NCI-H1417 (cell line): Measurements from ENCODE around the gene FHAD1.

ENCODE experiments used
- DNase-seq, 3 experiments: peaks; one replicate each; lab custom pipeline; 2025; lab: John Stamatoyannopoulos, UW

Gene FHAD1

DNA sequence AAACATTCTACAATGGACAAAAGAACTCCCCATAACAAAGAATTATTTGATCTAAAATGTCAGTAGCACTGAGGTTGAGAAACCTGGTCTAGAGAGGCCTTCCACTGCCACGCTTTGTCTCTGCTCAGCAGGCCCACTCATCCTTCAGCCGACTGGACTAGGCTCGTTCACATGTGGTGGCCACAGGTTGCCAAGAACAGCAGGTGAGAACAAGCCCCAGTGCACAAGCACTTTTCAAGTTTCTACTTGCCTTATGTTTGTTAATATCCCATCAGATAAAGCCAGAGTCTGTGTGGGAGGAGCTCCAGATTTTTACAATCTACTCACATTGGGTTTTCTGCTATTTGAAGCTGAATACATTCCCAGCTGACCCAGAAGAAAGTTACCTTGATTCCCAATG lies 153.6 kb downstream of the FHAD1 start:
- peak; percentile 16 to 74 (median 44) for DNase-seq

DNA sequence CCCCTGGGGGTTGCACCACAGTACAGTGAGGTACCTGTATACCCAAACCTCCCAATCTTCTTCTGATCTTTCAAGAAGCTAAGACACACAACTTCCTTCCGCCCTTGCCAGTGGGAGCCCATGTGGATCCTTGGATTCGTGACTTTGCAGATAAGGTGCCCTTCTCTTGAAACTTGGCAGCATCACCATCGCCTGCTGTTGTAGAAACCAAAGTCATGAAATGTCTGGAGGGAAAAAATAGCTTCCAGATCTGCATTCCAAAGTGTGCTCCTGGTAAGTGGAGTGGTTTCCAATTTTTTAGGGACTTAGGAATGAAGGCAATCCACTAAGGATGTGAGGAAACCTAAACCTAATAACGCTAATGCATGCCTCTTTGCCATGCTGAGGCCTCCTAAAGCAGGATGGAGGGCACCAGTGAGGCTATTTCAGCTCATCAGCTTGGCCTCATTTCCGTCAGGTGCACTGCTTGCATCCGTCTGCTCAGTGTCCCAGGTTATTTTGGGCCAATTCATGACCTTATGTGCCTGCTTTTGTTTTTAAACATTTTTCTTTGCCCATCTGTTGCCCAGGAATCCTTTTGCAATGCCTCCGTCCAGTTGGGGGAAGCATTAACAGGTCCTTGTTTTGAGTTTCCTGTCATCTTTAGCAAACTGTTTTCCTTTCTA lies 154.5 kb downstream of the FHAD1 start:
- DNase-seq, result no peak

DNA sequence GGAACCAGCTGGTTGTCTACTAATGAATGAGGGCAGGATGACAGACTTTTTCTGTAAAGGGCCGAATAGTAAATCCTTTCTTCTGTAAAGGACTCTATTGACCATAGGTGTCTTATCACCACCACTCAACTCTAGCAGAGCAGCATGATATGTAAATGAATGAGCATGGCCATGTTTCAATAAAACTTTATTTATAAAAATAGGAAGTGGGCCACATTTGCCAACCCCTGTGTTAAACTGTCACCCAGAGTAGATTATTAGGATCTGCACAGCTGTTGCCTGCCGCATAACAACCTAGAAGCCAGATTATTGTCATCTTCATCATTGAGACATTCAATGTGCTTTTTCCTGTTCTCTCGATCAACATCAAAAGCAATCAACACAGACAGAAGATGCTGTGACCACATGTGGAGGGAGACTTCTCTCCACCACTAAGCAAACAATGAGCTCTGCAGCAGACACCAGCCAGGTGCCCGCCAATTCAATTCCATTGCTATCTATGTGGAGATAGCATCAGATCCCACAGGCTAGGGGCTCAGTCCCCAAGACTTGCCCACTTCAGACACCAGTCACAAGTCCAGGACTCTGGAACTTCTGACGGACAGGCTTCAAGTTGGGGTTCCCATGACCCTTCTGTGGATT lies 155.9 kb downstream of the FHAD1 start:
- no peak for DNase-seq

DNA sequence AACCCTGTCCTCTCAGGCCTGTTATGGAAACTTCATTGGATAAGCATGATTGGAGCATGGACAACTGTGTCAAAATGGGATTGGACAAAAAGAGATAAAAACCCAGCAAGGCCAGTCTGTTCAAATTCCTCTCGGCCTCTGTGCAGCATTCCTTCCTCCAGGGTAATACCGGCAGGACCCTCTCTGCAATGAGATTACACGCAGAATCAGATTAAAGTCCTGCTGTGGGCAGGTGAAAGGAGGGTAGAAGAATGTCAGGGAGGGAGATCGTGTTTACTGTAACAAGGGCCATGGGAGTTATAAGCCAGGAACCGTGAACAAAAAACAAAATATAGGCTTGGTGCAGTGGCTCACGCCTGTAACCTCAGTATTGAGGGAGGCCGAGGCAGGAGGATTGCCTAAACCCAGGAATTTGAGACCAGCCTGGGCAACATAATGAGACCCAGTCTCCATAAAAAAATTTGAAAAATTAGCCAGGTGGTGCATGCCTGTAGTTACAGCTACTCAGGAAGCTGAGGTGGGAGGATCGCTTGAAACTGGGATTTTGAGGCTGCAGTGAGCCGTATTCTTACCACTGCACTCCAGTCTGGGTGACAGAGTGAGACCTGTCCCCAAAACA lies 157.0 kb downstream of the FHAD1 start:
- no peak for DNase-seq

DNA sequence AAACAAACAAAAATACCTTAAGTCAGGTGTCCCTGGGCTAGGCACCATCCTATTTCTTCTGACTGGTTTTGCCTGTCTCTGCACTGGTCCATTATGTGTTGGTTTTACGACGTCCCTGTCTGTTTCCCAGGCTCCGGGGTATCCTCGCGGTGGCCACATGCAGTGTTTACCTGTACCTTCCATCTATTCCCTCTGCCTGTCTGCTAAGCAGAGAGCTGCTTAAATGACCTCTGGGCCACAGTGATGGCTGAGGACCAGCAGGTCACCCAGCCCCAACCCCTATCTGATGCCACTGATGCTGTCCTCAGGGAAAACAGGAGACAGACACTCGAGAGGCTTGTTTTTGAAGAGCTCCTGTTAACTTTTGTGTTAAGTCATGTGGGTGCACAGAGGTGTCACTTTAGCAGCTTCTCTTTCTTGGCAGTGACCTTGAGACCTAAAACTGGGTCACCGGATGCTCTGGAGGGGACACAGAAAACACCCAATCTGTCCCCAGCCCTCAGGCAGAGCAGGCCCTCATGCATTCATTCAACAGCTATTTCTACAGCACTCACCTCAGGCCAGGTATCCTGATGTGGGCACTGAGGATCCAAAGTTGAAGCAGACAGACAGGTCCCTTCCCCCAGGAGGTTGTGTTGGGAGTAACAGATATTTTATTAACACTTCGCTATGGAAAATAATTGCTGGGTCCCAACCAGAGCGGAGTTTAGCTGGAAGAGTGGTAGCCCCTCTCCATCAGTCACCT lies 158.3 kb downstream of the FHAD1 start:
- DNase-seq, result no peak

DNA sequence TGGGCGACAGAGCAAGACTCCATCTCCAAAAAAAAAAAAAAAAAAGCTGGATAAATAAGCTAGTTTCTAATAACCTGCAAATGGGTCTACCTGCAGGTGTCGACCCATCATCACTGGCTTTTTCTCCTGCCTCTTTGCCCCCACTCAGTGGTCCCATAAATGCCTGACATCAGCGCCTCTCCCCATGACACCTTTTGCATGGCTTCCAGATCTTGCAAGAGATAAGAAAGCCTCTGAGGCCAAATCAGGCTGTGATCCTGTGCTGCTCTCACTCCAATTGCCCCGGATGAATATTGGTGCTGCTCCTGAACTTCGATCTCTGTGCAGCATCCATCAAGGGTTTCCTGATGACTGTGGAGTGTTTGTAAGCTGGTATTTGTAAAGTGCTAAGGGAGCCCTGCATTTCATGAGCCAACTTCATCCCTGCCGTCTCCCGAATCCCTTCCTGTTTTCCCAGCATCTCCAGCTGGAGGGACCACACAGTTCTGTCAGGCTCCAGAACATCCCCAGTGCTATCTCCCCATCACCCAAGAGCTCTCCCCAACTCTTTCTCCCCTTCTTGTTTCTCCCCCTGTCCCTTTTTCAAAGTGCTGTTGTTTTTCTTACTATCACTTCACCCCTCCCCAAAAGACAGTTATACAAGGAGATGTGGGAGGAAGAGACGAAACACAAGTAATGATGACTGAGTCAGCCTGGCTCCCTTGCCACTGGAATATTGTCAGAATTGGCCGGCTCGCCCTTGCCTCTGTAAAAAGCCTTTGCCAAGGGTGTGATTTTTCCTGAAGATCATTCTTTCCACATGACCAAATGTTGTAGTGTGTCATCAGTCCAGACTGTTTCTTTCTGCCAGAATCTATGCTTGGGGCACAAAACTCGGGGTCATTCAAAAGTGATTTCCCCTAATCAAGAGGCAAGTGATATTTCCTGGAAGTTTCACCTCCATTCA lies 159.9 kb downstream of the FHAD1 start:
- no peak for DNase-seq

DNA sequence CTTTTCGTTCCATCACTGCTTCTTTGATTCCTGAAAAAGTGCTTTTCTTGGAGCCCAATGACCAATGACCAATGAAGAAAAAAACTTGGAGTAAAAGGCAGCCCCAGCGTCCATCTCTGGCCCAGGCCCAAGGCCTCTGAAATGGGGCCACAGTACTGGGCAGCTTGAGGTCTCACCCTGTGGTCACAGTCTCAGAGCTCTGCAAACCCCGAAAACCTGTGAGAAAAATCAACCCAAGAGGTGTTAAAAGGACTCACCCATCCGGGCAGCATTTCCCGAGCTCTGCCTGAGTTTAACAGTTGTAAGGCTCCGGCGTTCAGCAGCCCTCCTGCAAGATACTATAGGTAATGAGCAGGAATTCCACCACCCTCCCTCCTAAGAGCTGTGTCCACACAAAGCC lies 160.6 kb downstream of the FHAD1 start:
- no peak for DNase-seq

DNA sequence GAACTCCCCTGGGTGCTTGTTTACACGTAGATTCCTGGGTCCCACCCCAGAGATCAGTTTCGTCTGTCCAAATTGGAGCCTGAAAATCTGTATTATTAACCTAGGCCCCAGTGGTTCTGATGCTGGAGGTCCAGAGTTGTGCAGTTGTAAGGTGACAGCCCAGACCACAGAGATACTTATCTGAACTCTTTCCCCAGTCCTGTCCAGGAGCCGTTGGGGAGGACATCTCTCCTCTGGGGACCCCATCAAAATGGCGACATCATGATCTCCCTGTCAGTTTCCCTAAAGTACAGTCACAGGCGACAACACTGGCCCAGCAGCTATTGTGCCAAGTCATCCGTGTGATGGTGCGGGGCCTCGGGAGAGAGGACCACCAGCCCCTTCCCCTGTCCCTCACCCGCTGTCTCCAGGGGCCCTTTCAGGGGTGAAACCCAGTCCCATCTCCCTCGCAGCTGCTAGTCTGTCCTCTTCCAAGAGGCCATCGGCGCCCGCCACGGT lies 161.9 kb downstream of the FHAD1 start:
- DNase-seq, result peak in 1 of 3 experiments; percentile 53

DNA sequence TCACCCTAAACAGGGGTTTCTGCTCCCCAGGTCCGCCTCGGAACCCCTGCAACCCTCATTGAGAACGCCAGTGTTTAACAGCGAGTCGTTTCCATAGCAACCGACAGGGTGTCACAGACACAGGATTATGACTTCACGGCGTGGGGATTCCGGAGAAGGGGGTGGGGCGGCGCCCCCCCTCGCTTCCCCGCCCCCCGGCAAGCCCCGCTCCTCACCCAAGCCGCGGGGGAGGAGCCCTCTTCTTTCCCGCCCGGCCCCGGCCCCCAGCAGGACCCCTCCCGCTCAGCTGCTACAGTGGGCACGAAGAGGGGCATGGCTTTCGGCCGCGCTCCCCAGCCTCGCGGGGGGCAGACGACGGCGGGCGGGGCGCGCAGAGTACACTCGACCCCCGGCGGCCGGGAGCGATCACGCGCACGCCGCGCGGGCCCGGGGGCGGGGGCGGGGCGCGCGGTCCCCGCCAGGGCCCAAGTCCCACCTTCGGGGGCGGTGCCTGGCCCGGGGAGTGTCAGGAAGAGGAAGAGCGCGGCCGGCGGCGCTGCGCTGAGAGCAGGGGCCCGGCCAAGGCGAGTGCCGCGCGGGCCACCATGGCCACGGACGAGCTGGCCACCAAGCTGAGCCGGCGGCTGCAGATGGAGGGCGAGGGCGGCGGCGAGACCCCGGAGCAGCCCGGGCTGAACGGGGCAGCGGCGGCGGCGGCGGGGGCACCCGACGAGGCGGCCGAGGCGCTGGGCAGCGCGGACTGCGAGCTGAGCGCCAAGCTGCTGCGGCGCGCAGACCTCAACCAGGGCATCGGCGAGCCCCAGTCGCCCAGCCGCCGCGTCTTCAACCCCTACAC lies 162.6 kb downstream of the FHAD1 start, which contains the start of gene EFHD2:
Gene EFHD2, plus strand, starts transcription at position 501 of the 835 bp plus-strand sequence. Its CDS starts 84 bp downstream, at position 585.
- DNase-seq, result peak; percentile 83 to 95 (median 93)

DNA sequence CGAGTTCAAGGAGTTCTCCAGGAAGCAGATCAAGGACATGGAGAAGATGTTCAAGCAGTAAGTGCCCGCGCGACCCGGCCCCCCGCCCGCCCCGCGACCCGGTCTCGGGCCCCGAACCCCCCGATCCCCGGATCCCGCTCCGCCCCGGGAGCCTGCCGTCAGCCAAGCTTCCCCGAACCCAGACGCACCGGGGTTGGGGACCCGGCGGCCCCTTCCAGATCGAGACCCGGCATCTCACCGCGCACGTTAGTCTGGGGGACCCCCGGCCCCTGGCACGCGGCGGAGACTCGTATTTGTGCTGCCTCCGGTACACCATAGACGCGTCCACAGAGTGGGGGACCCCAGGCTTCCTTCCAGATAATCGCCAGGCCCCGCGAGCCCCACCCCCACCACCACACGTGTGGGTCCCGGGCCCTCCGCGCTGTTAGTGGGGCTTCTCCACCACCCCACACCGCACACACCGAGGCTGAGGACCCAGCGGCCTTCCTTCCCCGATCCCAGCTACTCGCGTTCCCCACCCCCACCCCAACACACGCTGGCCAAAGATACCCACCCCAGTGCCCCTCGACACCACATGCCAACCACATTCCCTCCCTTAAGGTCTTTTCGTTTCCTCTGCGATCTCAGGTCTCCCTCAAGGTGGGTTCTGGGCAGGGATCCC lies 163.3 kb downstream of the FHAD1 start:
- DNase-seq, result peak in 2 of 3 experiments; percentile 27 to 46

DNA sequence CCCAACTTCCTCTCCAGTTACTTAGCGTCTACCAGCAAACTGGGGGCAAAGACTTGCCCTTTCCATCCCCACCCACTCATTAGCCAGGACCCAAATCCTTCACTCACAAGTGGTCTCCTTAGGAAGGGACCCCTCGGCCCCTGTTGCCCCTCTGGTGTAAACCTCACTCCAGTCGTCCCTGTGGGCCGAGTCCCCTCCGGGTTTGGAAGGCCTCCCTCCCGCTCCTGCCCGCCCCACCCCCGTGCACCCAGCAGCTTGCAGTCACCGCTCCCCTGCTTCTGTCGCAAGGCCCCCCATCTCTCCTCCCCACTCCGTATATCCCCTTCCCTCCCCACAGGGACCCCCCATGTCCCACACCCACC lies 163.8 kb downstream of the FHAD1 start:
- no peak for DNase-seq

DNA sequence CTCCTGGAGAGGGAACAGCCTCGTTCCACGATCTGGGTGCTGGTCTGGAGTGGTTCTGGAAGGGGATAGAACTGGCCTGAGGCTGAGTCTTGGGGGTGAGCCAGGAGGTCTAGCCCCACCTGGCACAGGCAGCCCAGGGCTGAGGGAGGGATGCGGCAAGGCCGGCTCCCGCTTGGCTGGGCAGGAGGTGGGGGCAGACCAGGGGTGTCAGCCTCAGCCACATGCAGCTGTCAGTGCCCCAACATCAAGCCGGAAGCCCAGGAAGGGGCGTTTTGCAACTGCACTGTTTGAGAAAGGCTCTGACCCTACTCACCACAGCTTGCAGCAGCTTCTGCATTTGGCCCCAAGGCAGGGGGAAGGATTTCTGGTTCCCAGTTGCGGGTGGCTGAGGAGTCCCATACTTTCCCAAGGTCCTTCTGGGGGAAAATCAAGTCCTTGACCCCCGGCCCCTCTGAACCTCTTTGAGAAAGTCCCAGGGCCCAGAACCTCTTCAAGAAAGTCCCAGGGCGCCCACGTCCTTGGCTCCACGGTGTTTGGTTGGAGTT lies 164.6 kb downstream of the FHAD1 start:
- DNase-seq, result no peak

DNA sequence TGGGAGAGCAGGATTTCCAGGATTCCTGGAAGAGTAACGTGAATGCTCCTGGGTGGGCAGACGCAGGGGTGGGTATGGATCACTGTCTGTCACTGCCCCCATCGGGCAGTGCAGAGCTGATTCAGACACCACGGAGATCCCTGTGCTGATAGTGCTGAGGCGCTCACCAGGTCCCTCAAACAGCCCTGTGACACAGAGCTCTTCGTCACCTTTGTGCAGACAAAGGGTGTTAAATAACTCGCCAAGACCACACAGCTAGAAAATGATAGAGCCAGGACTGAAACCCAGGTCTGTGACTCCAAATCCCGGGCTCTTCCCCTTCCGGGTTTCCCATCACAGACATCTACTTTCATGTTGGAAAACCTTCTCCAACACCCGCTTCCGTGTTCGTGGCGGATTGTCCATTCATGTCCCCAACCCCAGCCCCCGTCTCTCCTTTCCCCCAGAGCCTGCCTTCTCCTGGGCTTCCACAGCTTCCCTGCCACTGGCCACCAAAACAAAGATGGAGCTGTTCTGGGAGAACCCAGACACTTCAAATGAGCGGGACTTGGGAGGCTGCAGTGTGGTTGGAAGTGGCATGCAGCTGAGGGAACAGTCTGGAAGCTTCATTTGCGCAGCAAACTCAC lies 165.3 kb downstream of the FHAD1 start:
- DNase-seq, result no peak

DNA sequence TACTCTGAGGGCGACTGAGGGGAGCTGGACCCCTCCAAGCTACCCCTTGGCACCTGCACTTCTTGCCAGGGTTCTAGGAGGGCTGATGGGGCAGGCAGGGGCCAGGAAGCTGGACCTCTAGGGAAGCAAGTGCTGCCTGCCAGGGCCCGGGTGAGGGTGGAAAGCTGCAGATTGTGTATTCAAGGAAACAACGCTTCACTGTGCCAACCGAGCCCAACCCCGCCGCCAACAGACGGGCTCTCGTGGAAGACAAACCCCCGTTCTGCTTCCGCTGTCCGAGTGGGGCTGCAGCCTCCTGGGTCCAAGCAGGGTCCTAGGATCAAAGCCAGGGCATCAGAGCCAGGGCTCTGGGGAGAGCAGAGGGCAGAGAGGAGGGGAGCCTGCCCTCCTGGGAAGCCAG lies 165.8 kb downstream of the FHAD1 start:
- DNase-seq, result no peak

DNA sequence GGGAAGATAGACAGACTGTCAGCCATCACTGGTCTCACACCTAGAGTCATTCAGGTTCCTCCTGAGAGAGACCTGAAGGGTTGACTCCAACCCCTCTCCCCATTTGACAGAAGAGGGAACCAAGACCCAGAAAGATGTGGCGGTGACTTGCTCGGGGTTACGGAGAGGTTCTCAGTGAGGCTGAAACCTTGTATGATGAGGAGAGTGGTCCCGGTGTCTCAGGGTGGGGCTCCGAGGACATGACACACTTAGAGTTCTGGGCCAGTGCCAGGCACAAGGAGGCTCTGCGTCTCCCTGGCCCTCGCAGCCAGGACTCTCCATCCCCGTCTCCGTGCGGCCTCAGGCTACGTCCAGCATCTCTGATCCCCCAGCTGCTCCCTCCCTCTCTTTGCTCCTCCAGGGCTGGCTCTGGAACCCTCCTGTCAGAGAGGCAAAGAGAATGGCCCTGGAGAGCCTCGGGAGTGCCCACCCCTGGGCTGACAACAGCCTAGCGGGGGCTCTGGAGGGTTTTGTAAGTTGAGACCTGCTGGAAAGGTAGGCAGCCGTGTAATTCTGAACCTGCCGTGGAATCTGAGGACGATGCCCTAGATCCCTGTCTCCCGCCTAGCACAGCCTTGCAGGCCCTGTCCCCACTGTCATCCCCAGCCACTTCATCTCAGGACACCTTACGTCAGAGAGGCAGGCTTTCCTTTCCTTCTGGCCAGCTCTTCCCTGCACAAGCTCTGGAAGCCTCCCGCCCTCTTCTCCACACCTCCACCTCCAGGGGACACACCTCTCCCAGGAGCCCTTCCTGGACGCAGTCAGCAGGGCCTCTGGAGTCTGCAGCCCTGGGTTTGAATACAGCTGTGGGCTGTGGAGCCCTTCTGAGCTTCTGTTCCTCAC lies 166.8 kb downstream of the FHAD1 start:
- DNase-seq, result no peak

DNA sequence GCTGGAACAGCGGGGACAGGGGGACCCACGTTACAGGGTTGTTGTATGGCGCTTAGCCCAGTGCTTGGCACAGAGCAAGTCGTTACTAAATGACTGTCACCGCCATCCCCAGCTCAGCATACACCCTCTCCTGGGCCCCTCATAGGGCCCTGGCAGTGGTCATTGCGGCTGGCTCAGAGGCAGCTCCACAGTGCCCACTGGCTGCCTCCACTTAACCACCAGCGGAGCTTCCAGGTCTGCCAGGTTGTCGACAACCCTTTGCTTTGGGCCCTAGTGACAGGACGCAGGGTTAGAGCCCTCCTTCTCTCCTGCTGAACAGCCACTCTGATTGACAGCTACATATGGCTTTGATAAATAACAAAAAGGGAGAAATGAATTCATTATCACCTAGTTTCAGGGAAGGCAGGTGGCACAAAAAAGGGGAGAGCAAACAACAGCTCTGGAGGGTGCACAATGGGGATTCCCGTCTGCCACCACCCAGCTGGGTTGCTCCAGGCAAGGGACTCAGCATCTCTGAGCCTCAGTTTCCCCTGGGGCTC lies 167.5 kb downstream of the FHAD1 start:
- peak in 1 of 3 experiments; percentile 24 for DNase-seq

DNA sequence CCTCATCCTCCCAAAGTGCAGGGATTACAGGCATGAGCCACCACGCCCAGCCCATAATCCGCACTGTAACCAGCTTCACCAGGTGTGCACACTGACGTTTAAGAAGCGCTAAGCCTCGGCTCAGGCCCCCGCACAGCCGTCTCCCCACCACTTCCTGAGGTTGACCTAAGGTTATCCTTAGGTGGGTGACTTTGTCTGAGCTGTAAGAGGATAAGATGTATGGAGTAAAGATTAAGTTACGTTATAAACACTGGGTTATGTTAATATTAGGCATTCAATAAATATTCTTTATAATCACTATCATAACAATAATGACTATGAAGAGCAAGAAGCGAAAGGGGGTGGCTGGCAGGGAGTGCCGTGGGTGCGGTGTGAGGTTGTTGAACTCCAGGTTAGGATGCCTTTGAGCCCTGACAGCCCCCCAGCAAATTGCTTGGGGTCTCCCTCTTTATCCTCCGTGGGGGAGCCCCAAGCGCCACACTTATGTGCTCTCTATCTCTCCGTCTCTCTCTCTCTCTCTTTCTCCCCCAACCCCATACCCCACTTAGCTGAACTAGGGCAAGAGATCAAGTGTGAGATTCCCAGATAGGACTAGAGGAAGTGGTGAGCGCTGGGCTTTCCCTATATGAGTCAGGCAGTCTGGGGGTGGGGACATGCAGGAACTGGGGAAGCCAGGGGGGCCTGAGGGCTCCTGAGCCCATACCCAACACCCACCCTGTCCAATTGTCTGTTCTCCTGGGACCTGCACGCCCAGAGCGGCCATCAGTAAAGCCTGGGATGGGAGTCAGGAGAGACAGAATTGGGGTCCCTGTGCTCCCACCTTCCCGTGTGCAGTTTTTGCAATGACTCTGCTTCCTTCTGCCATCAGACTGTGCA lies 170.3 kb downstream of the FHAD1 start:
- no peak for DNase-seq
